GM23338 (cell line): Measurements from ENCODE around the gene EXOC3L2.

Experiments used
- CREB1 ChIP-seq: fragments of 250-450 bp; sonication (Bioruptor Pico); IDR thresholded peaks from 2 replicates; pipeline ENCODE4 v1.5.0; 2020; ENCODE audit warnings: low read depth, mild to moderate bottlenecking, moderate library complexity
- EZH2phosphoT487 ChIP-seq: fragments of 200-600 bp; sonication (generic); IDR thresholded peaks from one replicate; pipeline ENCODE4 v1.8.1; 2018; ENCODE audit warnings: antibody characterized with exemption; ENCODE audit not compliant: unreplicated experiment
- JUNB ChIP-seq: IDR thresholded peaks from one replicate; pipeline ENCODE4 v1.6.1; 2016; ENCODE audit warnings: antibody characterized with exemption; ENCODE audit not compliant: unreplicated experiment
- NANOG ChIP-seq: IDR thresholded peaks from 2 replicates; pipeline ENCODE4 v1.6.1; 2016; ENCODE audit warnings: antibody characterized with exemption, borderline replicate concordance
- POLR2AphosphoS5 ChIP-seq: IDR thresholded peaks from 2 replicates; pipeline ENCODE4 v1.6.1; 2016; ENCODE audit warnings: antibody characterized with exemption, low read depth
- STAT1 ChIP-seq: IDR thresholded peaks from one replicate; pipeline ENCODE4 v1.6.1; 2016; ENCODE audit warnings: antibody characterized with exemption; ENCODE audit not compliant: unreplicated experiment
- TF ChIP-seq, protein P1 (sequence below), 2 experiments: fragments of 200-600 bp in 1 of 2; sonication (generic) in 1 of 2; conservative IDR thresholded peaks; 2 replicates each; pipeline versions ENCODE4 v1.5.1 to v1.6.1; 2016 to 2017; ENCODE audit warnings: antibody characterized with exemption in 2 of 2, low read depth in 2 of 2, mild to moderate bottlenecking in 2 of 2, moderate library complexity in 1 of 2
- TF ChIP-seq, protein P2 (sequence below): IDR thresholded peaks from one replicate; pipeline ENCODE4 v1.6.1; 2018; ENCODE audit warnings: antibody characterized with exemption; ENCODE audit not compliant: unreplicated experiment

DNA sequence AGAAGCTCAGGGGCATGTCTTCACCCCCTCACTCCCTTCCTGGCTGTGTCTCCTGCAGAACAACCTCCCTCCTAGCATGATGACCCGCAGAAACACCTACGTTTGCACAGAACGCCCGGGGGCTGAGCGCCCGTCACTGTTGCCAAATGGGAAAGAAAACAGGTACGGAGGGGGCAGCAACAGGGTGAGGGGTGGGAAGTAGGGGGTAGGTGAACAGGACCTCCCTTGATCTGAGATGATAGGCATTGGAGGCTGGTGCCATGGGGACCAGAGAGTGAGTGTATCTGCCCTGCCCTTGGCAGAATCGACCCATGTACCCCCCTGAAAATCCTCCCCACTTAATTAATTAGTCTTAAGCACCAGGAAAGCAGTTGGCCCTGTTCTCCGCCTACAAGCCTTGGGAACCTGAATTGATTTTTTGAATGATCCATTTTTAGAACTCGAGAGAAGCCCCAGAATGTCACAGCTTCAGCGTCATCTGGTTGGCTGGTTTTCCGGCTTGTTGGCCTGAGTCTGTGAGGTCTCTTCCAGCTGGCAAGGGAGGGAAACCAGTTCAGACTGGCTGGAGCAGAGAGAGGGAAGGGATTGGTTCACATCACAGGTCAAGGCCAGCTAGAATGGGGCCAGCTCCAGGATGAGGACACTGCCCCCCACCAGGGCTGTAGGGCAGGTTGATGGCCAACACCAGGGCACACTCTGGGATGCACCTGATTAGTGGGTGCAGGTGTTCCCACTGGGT is 49.3 kb upstream of the EXOC3L2 start:
- TF ChIP-seq, protein P1, sequence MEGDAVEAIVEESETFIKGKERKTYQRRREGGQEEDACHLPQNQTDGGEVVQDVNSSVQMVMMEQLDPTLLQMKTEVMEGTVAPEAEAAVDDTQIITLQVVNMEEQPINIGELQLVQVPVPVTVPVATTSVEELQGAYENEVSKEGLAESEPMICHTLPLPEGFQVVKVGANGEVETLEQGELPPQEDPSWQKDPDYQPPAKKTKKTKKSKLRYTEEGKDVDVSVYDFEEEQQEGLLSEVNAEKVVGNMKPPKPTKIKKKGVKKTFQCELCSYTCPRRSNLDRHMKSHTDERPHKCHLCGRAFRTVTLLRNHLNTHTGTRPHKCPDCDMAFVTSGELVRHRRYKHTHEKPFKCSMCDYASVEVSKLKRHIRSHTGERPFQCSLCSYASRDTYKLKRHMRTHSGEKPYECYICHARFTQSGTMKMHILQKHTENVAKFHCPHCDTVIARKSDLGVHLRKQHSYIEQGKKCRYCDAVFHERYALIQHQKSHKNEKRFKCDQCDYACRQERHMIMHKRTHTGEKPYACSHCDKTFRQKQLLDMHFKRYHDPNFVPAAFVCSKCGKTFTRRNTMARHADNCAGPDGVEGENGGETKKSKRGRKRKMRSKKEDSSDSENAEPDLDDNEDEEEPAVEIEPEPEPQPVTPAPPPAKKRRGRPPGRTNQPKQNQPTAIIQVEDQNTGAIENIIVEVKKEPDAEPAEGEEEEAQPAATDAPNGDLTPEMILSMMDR (conservative IDR thresholded peaks at IDR 0.05; ENCODE audit: low read depth in 2 of 2): no peak
- TF ChIP-seq EZH2phosphoT487 (no peak), POLR2AphosphoS5 (no peak), NANOG (no peak), CREB1 (no peak), JUNB (no peak), STAT1 (no peak)
- TF ChIP-seq, protein P2, sequence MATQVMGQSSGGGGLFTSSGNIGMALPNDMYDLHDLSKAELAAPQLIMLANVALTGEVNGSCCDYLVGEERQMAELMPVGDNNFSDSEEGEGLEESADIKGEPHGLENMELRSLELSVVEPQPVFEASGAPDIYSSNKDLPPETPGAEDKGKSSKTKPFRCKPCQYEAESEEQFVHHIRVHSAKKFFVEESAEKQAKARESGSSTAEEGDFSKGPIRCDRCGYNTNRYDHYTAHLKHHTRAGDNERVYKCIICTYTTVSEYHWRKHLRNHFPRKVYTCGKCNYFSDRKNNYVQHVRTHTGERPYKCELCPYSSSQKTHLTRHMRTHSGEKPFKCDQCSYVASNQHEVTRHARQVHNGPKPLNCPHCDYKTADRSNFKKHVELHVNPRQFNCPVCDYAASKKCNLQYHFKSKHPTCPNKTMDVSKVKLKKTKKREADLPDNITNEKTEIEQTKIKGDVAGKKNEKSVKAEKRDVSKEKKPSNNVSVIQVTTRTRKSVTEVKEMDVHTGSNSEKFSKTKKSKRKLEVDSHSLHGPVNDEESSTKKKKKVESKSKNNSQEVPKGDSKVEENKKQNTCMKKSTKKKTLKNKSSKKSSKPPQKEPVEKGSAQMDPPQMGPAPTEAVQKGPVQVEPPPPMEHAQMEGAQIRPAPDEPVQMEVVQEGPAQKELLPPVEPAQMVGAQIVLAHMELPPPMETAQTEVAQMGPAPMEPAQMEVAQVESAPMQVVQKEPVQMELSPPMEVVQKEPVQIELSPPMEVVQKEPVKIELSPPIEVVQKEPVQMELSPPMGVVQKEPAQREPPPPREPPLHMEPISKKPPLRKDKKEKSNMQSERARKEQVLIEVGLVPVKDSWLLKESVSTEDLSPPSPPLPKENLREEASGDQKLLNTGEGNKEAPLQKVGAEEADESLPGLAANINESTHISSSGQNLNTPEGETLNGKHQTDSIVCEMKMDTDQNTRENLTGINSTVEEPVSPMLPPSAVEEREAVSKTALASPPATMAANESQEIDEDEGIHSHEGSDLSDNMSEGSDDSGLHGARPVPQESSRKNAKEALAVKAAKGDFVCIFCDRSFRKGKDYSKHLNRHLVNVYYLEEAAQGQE: no peak
